GM18858 (cell line): ENCODE results near the gene HAND2.

ENCODE experiments used
- ATAC-seq: cut with Tn5 transposase; IDR thresholded peaks from one replicate; pipeline ENCODE4 v1.9.1; 2021; ENCODE audit not compliant: unreplicated experiment

HAND2 gene

GRCh38 chr4:173521467-173522159, 8.4 kb downstream of the HAND2 start:
- no peak for ATAC-seq

- ATAC-seq, result no peak
These were observed 9.0 kb downstream of the HAND2 start for GRCh38 chr4:173520921-173521466.

GRCh38 chr4:173519111-173520101, 10.6 kb downstream of the HAND2 start:
- ATAC-seq, result no peak

GRCh38 chr4:173518425-173519102, 11.5 kb downstream of the HAND2 start:
- no peak for ATAC-seq

- ATAC-seq, result no peak
These were observed 12.1 kb downstream of the HAND2 start for GRCh38 chr4:173517781-173518424.

- ATAC-seq, result no peak
These were observed 13.2 kb downstream of the HAND2 start for GRCh38 chr4:173516621-173517524.

- ATAC-seq, result no peak
These were observed 14.6 kb downstream of the HAND2 start for GRCh38 chr4:173515458-173515857.

- no peak for ATAC-seq
These were observed 15.3 kb downstream of the HAND2 start for GRCh38 chr4:173514641-173515217.

- no peak for ATAC-seq
These were observed 16.4 kb downstream of the HAND2 start for GRCh38 chr4:173513651-173514050.

GRCh38 chr4:173511787-173512361, 18.2 kb downstream of the HAND2 start:
- no peak for ATAC-seq

GRCh38 chr4:173509036-173510001, 20.7 kb downstream of the HAND2 start:
- ATAC-seq, result no peak

- no peak for ATAC-seq
These were observed 21.5 kb downstream of the HAND2 start for GRCh38 chr4:173508386-173509035.

- ATAC-seq, result no peak
These were observed 22.3 kb downstream of the HAND2 start for GRCh38 chr4:173507471-173508385.

- ATAC-seq, result no peak
These were observed 23.3 kb downstream of the HAND2 start for GRCh38 chr4:173506597-173507211.

- ATAC-seq, result peak; percentile 71
These were observed 24.0 kb downstream of the HAND2 start for GRCh38 chr4:173505924-173506518.

- no peak for ATAC-seq
These were observed 25.9 kb downstream of the HAND2 start for GRCh38 chr4:173504181-173504503.
